HG02938 (cell line): ENCODE data around the gene TRIM5.
A peak's percentile ranks its signal among the peaks of the same experiment; 100 is the strongest.
"Not testable (repeated sequence)": the region's sequence is repeated elsewhere in the genome, so short reads cannot be mapped to it uniquely, and the experiment has no call there.

ENCODE experiments used
- ATAC-seq: cut with Tn5 transposase; IDR thresholded peaks from one replicate; pipeline ENCODE4 v1.9.1; 2021; ENCODE audit warnings: mild to moderate bottlenecking, moderate library complexity; ENCODE audit not compliant: unreplicated experiment

Gene TRIM5, protein sequence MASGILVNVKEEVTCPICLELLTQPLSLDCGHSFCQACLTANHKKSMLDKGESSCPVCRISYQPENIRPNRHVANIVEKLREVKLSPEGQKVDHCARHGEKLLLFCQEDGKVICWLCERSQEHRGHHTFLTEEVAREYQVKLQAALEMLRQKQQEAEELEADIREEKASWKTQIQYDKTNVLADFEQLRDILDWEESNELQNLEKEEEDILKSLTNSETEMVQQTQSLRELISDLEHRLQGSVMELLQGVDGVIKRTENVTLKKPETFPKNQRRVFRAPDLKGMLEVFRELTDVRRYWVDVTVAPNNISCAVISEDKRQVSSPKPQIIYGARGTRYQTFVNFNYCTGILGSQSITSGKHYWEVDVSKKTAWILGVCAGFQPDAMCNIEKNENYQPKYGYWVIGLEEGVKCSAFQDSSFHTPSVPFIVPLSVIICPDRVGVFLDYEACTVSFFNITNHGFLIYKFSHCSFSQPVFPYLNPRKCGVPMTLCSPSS

DNA sequence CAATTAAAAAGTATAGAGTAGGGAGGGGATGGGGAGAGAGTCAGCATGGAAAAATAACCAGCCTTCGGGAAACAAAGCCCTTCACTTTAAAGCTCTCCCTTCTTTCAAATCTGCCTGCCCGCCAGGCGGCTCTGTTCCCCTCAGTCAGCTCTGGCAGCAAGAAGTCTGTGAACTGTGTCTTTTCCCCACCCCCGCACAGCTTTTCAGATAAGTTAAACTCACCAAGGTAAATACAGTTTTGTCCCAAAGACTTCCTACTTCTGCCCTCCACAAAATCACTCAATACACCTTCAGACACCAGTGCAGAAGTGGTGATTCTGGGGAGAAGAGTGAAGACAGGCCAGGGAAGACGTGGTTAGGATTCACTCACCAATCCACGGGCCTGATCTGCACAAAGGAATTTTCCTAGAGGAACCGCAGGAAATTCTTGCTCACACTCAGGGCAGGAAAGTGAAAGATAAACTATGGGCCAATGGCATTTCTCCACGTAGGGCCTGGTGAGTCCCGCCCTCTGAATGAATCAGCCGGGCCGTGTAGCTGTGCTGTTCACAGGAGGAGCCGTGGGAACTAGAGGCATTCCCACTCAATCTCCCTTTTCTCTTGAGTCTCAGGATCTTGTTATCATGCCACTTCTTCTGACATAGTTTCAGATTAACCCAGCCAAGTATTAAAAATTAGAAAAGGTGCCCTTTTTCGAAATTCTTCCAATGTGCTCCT lies at the start of gene TRIM5:
Gene TRIM5, minus strand, starts transcription at position 429 of the 717 bp plus-strand sequence. CDS start 4,897 bp downstream, outside the sequence.
- peak; percentile 70 for ATAC-seq

DNA sequence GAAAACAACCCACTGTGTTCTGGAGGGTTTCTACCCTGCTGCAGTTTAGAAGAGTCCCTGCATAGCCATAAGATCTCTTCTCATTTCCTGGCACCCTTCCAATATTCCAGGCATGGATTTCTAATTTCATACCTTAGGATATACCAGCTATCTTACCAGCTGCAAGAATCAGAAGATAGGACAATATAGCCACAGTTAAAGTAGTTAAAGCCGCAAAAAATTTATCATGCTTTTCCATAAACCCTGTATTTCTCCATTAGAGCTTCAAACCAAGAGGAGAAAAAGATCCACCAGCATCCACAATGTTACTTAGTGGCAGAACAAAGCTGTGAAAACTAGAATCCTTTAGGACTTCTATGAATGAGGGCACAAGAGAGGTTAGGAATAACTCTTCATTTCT lies 42.8 kb upstream of the TRIM5 start:
- no peak for ATAC-seq

DNA sequence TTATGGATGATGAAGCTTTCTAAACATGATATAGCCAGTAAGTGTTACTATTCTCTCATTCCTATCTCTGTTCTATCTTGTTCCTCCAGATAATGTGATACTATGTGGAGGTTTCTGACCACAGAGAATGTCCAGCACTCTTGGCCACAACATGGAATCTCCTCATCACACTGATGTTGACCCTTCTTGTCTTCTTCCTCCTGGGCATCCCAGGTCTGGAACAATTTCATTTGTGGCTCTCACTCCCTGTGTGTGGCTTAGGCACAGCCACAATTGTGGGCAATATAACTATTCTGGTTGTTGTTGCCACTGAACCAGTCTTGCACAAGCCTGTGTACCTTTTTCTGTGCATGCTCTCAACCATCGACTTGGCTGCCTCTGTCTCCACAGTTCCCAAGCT lies 41.5 kb upstream of the TRIM5 start:
- ATAC-seq, result no peak

DNA sequence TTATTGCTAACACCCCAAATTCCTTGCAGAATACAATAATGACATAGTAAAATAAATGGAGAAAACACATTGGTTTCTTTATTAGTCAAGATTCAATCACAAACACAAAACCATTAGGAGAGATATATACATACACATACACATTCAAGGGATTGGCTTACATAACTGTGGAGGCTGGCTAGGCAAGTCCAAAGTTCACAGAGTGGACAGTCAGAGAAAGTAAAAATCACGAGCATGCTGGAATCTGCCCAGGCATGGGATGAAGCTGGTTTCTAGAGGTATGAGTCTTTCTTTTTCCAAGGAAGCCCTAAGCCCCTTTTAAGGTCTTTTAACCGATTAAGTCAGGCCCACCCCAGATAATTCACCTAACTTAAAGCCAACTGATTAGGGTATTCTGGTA lies 37.7 kb upstream of the TRIM5 start:
- ATAC-seq, result no peak

DNA sequence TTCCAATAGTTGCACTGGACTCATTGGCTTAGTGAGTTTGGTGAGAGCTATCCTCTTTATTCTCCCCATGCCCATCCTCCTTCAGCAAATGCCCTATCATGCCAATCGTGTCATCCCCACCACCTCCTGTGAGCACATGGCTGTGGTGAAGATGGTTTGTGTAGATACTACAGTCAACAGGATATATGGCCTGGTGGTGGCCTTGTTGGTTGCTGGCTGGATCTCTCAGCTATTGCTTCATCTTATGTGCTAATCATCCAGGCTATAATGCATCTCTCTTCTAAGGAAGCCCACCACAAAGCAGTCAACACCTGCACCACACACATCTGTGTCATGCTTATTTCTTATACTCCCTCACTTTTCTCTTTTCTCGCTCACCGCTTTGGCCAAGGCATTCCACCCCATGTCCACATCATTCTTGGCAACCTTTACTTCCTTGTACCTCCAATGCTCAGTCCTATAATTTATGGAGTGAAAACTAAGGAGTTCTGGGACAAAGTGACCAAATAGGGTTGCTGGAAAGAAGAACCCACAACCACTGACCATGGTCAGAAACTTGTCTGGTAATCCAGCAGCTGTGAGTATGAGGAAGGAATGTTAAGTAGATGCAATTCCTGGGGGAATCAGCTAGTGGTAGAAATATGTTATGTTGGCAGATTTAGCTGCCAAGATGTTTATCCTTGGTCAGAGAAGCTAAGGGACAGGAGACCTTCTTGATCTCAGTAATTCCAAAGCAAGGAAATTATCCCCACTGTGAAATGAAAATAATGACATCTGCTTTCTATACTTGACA lies 35.0 kb upstream of the TRIM5 start:
- no peak for ATAC-seq

DNA sequence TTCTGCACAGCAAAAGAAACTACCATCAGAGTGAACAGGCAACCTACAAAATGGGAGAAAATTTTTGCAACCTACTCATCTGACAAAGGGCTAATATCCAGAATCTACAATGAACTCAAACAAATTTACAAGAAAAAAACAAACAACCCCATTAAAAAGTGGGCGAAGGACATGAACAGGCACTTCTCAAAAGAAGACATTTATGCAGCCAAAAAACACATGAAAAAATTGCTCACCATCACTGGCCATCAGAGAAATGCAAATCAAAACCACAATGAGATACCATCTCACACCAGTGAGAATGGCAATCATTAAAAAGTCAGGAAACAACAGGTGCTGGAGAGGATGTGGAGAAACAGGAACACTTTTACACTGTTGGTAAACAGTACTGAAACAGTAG lies 31.6 kb upstream of the TRIM5 start:
- ATAC-seq, result not testable (repeated sequence)

DNA sequence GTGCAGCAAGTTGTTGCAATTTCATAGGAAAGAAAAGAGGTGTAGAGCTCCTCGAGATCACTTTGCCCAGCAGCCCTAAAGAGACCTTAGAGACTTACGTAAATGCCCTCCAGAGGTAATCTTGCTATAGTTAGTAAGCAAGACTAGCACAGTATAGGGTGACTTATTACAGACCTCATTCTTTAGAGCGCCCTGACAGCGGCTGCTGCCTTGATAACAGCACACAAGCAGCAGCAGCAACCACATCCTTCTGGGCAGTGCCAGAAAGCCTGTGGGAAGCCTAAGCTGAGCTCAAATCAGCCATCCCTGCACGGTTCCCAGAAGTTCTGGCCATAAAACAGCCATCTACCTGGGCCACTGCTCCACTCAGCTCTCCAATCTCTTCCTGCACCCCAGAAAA lies 28.8 kb upstream of the TRIM5 start:
- ATAC-seq, result no peak

DNA sequence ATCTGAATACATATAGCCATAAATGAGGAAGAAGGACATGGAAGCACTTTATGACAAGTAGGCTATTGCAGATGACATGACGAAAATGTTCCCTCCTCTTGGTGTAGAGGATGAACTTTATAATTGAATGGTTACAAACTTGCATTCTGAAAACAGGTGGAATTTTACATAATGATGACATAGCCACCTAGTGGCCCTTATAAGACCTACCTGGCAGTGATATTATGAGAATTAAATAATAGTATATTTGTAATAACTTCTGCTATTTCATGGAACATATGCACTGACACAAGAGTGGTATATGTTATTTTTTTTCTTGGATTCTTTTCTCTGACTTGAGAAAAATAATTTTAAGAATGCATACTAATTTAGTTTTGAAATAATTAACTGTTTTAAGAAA lies 27.6 kb upstream of the TRIM5 start:
- ATAC-seq, result peak; percentile 43

DNA sequence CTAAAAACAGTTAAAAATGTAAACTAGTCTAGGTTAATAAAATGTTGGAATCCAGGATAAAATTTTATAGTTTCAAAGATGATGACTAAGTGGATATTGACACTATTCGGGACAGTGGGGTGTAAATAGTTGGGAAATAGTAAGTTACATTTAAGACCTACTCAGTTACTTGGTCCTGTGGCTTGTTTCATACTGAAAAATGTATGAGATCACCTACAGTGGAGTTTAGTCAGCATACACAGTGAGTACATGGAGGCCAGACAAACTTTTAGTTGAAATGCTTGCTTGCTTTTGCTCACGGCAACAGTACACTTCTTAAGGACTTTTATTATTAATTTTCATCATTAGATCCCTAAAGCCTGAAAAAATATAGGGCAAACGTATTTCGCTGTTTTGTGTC lies 20.8 kb upstream of the TRIM5 start:
- no peak for ATAC-seq

DNA sequence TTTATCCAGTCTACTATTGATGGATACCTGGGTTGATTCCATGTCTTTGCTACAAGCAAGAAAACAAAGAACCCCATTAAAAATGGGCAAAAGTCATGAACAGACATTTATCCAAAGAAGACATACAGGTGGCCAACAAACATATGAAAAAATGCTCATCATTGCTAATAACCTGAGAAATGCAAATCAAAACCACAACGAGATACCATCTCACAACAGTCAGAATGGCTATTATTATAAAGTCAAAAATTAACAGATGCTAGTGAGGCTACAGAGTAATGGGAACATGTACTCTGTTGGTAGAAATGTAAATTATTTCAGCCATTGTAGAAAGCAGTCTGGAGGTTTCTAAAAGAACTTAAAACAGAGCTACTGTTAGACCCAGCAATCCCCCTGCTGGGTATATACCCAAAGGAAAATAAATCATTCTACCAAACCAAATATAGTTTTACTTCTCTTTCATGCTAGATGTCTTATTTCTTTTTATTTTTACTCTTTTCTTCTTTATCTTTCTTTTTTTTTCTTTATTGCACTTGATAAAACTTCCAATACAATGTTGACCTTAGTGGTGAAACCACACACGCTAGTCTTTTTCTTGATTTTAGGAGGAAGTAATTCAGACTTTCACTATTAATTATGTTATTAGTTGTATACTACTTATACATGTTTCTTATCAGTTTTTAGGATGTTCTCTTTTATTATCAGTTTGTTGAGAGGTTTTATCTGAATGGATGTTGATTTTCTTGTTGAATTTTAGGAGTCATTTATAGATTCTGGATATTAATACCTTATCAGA lies 19.1 kb upstream of the TRIM5 start:
- peak; percentile 86 for ATAC-seq

DNA sequence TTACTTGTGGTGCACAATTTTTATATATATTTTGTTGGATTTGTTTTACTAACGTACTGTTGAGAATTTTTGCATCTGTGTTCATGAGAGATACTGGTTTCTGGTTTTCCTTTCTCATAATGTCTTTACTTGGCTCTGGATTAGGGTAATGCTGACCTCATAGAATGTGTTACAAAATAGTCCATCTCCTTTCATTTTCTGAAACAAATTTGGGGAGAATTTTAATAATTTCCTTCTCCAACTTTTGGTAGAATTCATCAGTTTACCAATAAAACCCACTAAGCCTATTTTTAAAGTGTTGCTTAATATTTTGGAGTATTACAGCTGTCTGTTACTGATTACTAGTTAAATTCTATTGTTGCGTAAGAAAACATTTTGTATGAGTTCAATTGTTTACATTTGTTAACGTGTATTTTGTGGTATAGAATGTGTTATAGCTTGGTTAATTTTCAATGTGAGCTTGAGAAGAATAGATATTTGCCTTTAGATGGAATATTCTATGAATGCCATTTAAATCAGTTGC lies 16.2 kb upstream of the TRIM5 start:
- ATAC-seq, result no peak

DNA sequence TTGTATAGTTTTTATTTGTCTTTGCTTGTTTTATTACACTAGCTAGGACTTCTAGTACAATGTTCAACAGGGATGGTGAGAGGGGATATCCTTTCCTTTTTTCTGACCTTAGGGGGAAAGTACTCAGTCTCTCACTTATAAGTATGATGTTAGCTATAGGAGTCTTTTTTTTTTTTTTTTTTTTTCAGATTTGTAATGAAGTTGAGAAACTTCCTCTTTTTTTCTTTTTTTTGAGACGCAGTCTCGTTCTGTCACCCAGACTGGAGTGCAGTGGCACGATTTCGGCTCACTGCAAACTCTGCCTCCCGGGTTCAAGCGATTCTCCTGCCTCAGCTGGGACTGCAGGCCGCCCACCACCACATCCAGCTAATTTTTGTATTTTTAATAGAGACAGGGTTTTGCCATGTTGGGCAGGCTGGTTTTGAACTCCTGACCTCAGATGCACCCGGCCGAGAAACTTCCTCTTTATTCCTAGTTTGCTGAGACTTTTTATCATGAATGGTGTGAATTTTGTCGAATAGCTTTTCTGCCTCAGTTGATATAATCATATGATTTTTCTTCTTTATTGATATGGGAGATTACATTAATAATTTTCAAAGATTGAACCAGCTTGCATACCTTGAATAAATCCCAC lies 15.7 kb upstream of the TRIM5 start:
- ATAC-seq, result no peak

DNA sequence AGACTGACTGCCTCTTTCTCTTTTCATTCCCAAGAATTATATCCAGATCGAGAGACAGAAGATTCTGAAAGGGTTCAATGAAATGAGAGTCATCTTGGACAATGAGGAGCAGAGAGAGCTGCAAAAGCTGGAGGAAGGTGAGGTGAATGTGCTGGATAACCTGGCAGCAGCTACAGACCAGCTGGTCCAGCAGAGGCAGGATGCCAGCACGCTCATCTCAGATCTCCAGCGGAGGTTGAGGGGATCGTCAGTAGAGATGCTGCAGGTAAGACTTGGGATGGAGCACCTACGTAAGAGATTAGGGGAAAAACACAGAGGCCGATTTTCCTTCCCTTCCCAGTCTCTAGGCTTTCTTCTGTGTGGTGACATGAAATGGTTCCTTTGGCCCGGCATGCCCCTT lies 13.4 kb upstream of the TRIM5 start:
- ATAC-seq, result no peak

DNA sequence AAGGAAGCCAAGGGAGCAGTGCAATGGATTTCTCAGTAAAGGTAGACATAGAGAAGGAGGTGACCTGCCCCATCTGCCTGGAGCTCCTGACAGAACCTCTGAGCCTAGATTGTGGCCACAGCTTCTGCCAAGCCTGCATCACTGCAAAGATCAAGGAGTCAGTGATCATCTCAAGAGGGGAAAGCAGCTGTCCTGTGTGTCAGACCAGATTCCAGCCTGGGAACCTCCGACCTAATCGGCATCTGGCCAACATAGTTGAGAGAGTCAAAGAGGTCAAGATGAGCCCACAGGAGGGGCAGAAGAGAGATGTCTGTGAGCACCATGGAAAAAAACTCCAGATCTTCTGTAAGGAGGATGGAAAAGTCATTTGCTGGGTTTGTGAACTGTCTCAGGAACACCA lies 11.3 kb upstream of the TRIM5 start:
- no peak for ATAC-seq

DNA sequence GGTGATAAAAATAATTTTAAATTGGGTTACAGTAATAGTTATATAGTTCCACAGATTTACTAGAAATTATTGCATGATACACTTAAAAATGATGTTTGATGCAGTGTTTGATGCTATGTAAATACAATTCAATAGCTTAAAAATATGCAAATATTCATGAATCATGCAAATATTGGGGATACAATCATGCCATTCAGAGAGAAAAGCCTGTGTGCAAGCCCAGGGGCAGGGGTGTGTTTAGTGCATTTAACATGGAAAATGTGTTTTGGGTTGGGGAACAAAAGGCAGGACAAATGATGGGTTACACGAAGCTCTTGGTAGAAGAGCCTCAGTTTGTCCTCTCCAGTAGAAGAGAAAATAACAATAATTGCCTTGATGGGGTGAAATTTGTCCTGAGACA lies 10.7 kb upstream of the TRIM5 start:
- ATAC-seq, result no peak

DNA sequence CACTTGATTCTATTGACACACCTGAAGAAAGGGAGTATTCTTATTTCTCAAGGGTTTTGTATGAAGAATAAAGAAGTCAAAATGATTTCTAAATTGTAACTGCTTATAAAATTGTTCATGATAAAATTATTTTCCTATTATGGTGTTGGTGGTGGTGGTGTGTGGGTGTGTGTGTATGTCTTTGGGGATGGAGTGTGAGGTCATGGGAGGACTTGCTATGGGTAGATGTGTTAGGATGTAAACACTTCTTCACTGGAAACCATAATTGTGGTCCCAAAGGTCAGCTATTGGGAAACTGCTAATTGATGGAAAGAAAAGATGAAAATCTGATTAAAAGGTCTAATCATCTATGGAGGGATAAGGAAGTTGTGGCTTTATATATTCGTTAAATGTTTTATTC lies 9.8 kb upstream of the TRIM5 start:
- ATAC-seq, result no peak

DNA sequence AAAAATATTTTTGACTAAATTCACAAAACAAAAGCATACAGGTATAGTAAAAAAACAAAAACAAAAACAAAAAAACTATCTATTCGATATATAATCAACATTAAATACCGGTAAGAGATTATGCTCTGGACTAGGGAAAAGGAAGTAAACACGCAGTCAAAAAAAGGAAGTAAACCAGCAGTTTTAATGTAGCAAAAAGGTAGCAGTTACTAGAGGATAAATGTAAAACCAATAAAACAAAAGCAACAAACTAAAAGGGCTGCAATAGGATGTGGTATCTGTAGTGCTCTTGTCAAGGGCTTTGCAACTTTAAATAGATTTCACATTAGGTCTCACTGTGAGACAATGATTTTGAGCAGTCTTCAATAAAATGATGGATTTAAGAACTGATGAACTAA lies 7.1 kb upstream of the TRIM5 start:
- ATAC-seq, result no peak

DNA sequence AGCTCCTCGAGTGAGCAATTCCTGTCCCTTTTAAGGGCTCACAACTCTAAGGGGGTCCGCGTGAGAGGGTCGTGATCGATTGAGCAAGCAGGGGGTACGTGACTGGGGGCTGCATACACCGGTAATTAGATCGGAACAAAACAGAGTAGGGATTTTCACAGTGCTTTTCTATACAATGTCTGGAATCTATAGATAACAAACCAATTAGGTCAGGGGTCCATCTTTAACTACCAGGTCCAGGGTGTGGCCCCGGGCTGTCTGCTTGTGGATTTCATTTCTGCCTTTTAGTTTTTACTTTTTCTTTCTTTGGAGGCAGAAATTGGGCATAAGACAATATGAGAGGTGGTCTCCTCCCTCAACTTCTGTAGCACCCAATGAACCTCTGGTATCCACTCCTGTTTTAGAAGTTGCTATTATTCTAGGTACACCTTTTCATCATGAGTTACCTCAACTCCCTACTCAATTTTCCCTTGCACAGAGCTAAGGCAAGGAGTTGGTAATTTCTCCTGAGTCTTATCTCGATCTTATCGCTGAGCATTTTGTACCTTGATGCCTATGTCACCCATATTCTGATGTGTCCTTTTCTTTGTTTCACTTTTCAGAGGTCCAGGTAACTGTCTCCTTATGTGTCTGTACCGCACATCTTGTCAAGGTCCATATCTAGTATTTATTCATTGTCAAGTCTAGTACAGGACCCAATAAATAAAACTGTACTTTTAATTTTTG lies 6.5 kb upstream of the TRIM5 start:
- not testable (repeated sequence) for ATAC-seq

DNA sequence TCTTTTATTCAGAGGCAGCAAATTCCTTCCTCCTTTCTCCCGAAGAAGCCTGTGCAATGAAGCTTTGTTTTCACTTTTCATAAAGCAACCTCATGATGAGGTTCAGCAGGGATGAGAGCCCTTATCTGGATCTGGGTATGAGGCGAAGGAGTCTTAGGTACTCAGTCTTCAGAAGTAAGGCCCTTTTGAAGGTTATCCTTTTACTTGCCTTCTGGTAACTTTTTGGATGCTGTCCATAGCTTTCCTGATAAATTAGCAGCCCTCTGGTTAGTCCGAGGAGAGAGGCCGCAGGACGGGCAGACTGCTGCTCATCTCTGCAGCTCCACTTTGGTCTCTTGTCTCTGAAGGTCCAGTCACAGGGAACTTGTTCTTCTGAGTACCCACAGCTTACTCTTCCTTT lies 5.9 kb upstream of the TRIM5 start:
- ATAC-seq, result no peak
